GM12891 (cell line): Measurements from ENCODE around the gene SLC7A11. TPM values are rescaled to one million over a fixed set of nuclear protein-coding genes. Genes with fewer than 3 reads are reported as not detected.

Experiments
- DNase-seq: peaks from one replicate; pipeline ENCODE4 v3.0.0; 2011; ENCODE audit warnings: low spot score; ENCODE audit not compliant: insufficient read length
- FAIRE-seq: peaks from 2 replicates; lab custom pipeline; 2011; peaks lifted over from hg19 to GRCh38; lab: Jason Lieb, UNC
- PAX5 ChIP-seq: IDR thresholded peaks from 2 replicates; pipeline ENCODE4 v1.6.1; 2011; ENCODE audit warnings: low read length, moderate library complexity, mild to moderate bottlenecking; ENCODE audit not compliant: insufficient read depth, severe bottlenecking
- POLR2A ChIP-seq: IDR thresholded peaks from 2 replicates; pipeline ENCODE4 v1.6.1; 2011; ENCODE audit warnings: low read depth, low read length, control low read depth
- POLR2AphosphoS5 ChIP-seq: IDR thresholded peaks from 2 replicates; pipeline ENCODE4 v1.6.1; 2011; ENCODE audit warnings: low read depth, low read length, control low read depth
- POU2F2 ChIP-seq: IDR thresholded peaks from 2 replicates; pipeline ENCODE4 v1.6.1; 2011; ENCODE audit warnings: low read depth, mild to moderate bottlenecking, control low read depth, low read length, moderate library complexity
- SPI1 ChIP-seq: IDR thresholded peaks from 2 replicates; pipeline ENCODE4 v1.6.1; 2011; ENCODE audit warnings: low read depth, low read length, control low read depth
- TAF1 ChIP-seq: IDR thresholded peaks from 2 replicates; pipeline ENCODE4 v1.6.1; 2011; ENCODE audit warnings: low read depth, low read length, control low read depth
- polyA plus RNA-seq: library from polyadenylated mRNA; unstranded; fragments of >200 nt; gene quantifications from one replicate; pipeline ENCODE4 v1.2.1, GENCODE V29; 2012; ENCODE audit warnings: low read depth, missing spikeins, inconsistent platforms; ENCODE audit not compliant: missing spikeins

The SLC7A11 gene
- polyA plus RNA-seq, result 0.51 TPM

DNA sequence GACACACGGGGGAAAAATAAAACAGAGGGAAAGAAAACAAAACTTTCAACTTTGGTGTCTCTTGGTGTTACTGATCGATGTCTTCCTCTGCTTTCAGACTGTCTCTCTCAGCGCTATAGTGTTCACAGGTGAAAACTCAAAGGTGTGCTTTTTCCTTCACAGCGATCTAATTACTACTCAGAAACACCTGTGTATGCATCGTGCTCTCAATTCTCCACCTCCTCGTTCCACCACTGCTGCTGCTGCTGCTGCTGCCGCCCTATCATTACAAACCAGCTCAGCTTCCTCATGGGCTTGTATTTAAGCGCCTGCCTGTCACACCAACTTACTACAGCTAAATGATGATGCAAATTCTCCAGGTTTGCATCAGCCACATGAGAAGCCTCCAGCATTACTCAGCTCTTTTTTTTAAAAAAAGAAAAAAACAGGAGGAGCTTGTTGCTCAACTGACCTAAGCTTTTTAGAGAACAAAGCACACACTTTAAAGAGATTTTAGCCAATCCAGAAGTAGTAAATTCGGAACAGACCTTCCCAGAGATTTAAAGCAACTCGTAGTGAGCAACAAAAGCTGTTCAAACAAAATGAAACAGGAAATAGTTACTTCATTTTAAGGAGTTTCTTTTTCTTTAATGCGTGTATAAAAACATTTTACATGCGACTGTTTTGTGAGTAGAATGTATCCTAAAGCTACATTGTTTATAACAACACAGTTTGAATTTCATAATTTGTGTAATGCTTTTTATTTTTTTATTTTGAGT lies at the start of gene SLC7A11:
SLC7A11 (minus strand) TSS at position 274 of the 758 bp plus-strand sequence. CDS start 280 bp downstream, outside the sequence.
- FAIRE-seq (peak; percentile 94), DNase-seq (peak; percentile 6)
- TF ChIP-seq POLR2AphosphoS5, result peak; percentile 85
- TF ChIP-seq POLR2A, result peak; percentile 85
- TF ChIP-seq SPI1, result no peak
- TF ChIP-seq TAF1, result peak; percentile 69; the same call in 1 of the 2 replicates
- no peak for TF ChIP-seq PAX5
- TF ChIP-seq POU2F2, result peak; percentile 75

DNA sequence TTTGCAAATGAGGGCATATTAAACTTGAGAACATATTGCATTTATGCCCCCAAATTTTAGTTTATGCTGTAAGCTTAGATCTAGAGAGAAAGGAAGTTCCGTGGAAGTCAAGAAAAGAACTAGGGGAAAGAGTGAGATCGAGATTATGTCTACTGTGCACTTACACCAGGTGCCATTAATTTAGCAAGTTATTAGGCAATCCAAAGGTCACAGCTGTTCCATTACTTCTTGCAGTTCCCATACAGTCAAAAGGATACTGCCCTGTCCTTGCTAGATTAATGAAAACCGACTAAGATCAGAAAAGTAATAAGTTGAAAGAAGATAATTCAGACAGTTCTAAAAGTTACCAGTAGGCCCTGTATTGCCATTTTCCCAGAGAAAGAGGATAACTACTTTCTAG lies 49.3 kb upstream of the SLC7A11 start:
- no peak for FAIRE-seq

DNA sequence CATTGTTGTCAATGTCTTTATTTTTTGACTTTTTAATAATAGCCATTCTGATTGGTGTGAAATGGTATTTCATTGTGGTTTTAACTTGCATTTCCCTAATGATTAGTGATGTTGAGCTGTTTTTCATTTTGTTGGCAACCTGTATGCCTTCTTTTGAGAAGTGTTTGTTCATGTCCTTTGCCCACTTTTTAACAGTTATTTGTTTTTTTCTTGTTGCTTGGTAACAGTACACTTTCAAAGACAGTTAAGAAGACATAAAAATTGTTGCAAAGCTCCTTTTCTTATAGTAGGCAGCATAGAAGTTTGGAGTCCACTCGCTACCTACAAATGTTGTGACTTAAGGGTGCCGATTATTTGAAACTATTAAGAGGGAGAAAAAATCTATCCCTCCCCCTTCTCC lies 48.7 kb upstream of the SLC7A11 start:
- FAIRE-seq (no peak), DNase-seq (no peak)
- TF ChIP-seq TAF1 (no peak), POLR2A (no peak), SPI1 (no peak), PAX5 (no peak), POLR2AphosphoS5 (no peak), POU2F2 (no peak)

More for the DNA sequence above, 49.3 kb upstream of the SLC7A11 start:
- no peak for DNase-seq
- TF ChIP-seq SPI1 (no peak), POLR2A (no peak), PAX5 (no peak), POU2F2 (no peak), TAF1 (no peak), POLR2AphosphoS5 (no peak)

DNA sequence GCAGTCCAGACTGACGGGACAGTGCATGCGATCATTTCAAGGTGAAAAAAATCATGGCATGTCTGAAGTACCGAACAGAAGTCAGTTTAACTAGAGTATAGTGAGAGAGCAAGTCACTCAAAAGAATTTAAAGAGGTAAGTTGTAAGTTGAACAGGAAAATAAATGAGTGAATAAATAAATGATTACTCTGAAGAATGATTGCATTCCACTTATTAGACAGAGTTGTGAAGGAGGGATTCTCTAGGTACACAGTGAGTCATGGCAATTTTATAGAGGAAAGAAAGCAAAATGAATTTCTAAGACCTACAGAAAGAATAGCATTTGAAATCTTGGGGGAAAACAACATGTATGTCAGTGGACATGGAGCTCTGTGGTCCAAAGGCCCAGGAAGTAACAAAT lies 37.1 kb upstream of the SLC7A11 start:
- no peak for DNase-seq
- no peak for TF ChIP-seq POLR2A
- no peak for TF ChIP-seq TAF1
- TF ChIP-seq PAX5, result no peak
- no peak for TF ChIP-seq SPI1
- TF ChIP-seq POU2F2, result no peak
- TF ChIP-seq POLR2AphosphoS5, result no peak
- no peak for FAIRE-seq

DNA sequence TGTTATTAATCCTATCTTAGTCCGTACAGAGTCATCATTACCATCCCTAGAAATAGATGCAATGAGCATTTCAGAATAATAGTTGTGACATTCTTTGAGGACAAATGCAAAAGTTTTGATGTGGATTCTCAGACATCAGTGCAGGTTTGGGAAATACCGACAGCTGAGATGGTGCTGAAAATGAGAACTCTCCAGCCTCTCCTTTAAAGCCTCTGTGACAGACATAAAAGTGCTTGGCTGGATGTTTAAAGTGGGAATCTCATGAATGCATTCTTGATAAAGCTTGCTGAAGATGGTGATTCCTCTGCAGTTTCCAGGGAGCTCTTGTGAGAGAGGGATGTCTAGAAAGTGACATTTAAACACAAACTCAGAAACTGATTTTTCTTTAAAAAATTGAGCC lies 35.0 kb upstream of the SLC7A11 start:
- FAIRE-seq, result no peak
- DNase-seq, result no peak
- no peak for TF ChIP-seq SPI1

DNA sequence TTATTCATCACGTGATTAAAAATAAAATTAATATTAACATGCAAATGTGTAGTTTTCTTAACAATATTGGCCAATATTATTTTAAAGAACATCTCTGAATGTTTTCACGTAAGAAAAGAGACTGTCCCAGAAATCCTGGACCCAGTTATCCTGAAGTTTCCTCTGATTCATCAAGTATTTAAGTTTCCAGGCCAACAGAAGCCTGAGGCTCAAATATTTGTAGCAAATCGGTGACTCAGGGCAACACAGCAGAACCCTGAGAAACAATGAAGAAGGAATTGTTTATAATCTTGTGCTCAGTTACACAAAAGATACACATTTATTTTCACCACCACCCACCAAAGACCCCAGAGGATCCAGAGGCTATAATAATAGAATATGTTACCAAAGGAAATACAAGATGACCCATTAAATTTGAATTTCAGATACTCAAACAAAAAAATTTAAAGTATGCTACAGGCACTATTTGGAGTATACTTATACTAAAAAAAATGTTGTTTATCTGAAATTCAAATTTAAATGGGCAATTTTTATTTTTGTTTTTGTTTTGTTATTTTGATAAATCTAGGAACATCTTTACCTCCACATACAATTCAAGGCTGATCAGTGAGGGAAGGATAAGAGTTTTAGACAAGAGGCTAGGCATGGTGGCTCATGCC lies 33.9 kb upstream of the SLC7A11 start:
- no peak for TF ChIP-seq POU2F2
- no peak for TF ChIP-seq PAX5
- no peak for TF ChIP-seq POLR2AphosphoS5
- DNase-seq, result no peak
- FAIRE-seq, result no peak

DNA sequence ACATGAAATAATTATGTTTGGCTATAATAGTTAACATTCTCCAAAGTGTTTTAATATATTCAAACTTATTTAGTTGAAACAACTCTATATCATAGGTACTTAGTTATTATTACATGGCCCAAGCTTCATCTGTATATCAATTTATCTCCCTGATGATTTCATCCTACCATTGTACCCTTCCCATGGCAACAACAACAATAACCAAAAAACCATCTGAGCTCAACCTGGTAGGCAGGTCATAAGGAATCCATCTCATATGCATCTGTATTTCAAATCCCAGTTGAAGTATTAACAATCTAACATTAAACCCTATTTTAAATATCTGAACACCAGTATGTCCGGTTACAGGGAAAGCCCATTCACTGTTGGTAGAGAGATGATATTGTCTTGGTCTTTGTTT lies 33.1 kb upstream of the SLC7A11 start:
- TF ChIP-seq POLR2AphosphoS5 (no peak), POU2F2 (no peak), TAF1 (no peak), POLR2A (no peak), PAX5 (no peak), SPI1 (no peak)
- FAIRE-seq, result peak; percentile 9
- no peak for DNase-seq

DNA sequence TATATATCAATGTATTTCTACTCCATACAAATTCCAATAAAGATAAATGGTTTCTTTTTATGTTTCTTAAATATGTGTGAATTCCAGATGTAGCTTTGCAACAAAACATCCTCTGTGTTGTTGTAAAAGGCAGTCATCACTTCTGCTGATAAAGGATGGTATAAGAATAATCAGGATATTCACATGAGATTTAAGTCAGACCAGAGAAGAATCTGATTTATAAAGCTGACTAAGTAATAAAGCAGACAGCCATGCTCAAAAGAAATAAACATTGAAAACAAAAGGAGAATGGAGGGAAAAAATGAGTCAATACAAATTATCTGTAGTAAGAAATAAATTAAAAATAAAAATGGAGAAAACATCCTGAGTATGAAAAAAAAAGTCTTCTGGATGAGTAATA lies 27.0 kb upstream of the SLC7A11 start:
- no peak for DNase-seq
- no peak for FAIRE-seq
- TF ChIP-seq POU2F2, result no peak
- TF ChIP-seq TAF1, result no peak
- no peak for TF ChIP-seq POLR2A
- no peak for TF ChIP-seq PAX5
- TF ChIP-seq POLR2AphosphoS5, result no peak
- no peak for TF ChIP-seq SPI1

DNA sequence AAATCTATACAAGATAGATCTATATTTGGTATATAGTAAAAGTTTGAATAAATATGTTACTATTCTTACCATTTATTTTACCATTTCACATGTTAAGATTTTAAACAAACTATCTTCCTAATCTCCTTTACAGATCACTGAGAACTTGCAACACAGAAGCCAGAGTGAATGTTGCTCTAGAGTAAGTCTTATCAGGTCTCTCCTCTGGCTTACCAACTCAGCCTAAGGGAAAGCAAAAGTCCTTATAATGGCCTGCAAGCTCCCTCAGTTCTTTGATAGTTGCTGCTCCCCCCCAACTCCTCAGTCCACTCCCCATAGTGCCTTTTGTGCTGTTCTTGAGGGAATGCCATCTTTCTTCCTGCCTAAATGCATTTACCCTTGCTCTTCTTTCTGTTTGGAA lies 25.7 kb upstream of the SLC7A11 start:
- FAIRE-seq (no peak), DNase-seq (no peak)
- no peak for TF ChIP-seq PAX5
- TF ChIP-seq TAF1, result no peak
- no peak for TF ChIP-seq POLR2A
- no peak for TF ChIP-seq POLR2AphosphoS5
- TF ChIP-seq SPI1, result no peak
- TF ChIP-seq POU2F2, result no peak

DNA sequence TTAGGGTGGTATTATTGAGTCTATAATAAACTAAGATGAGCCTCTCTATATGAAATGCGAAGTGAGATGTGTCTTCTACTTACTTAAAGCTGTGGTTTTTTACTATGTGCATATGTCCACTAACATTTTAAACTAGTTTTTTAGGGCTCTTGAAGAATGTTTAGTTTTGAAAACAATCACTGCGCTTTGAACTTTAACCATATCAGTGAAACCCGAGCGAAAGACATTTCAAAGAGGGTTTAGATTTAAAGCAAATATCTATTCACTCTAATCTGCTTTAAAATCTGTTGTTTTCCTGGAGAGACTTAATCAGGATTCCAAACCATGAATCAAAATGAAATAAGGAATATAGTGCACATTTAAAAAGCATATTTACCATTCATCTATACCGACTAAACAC lies 24.8 kb upstream of the SLC7A11 start:
- TF ChIP-seq PAX5 (no peak), TAF1 (no peak), POLR2AphosphoS5 (no peak), POU2F2 (no peak), POLR2A (no peak), SPI1 (no peak)
- FAIRE-seq, result no peak
- no peak for DNase-seq
